HG02840 (cell line): ENCODE measurements around the gene SF3B2.

Experiments
- ATAC-seq: cut with Tn5 transposase; IDR thresholded peaks from one replicate; pipeline ENCODE4 v1.9.1; 2021; ENCODE audit warnings: mild to moderate bottlenecking, moderate library complexity, moderate number of reproducible peaks; ENCODE audit not compliant: unreplicated experiment, low FRiP score

The SF3B2 gene

GRCh38 chr11:66048547-66049323 is 3.4 kb upstream of the SF3B2 start, which contains the start of gene GAL3ST3:
GAL3ST3 (minus strand) TSS chr11:66049161; CDS start chr11:66045415, 3,746 bp downstream.
- no peak for ATAC-seq

DNA sequence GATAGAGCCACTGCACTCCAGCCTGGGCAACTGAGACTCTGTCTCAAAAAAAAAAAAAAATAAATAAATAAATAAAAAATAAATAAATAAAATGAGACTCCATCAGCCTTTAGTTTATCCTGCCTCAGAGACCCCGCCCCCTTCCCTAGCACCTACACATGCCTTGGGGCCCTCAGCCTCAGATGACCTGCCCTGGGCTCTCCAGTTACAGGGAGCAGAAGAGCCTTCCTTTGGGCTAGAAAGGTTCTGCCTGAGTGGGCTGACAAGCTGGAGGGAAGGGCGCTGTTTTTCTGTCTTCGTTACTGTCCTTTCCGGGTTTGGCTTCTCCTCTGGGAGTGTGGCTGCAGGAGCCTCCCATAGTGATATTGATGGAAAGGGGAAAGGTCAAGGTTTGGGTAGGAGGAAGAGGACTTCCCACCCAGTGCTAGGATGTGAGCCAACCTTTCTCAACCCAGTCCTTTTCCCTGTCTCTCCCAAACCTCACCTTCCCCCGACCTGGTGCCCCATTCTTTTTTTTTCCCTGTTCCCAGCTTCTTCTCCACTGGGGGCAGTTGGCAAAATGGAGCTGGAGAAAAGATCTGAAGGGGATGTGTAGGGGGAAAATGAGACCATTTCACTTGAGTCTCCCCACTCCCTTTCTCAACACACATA is 1.5 kb upstream of the SF3B2 start:
- ATAC-seq: no peak

DNA sequence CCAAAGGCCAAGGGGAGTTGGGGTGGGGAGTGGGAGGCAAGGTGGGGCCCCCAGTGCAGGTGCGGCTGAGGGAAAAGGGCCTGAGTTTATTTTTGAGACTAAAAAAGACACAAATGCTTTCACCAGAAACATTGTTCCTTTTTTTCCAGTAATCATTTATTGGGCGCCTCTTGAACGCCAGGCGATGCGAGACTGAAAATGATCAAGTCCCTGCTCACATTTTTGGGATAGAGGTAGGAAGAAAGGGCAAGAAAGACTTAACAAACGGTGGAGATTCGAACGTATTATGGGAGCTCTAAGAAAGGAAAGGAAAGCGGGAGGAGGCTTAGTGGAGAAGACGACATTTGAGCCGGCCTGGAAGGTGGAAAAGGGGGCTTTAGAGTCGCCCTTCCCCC is 796 bp upstream of the SF3B2 start:
- ATAC-seq: no peak

- no peak for ATAC-seq
These were observed 459 bp downstream of the SF3B2 start for GRCh38 chr11:66052664-66052982.

DNA sequence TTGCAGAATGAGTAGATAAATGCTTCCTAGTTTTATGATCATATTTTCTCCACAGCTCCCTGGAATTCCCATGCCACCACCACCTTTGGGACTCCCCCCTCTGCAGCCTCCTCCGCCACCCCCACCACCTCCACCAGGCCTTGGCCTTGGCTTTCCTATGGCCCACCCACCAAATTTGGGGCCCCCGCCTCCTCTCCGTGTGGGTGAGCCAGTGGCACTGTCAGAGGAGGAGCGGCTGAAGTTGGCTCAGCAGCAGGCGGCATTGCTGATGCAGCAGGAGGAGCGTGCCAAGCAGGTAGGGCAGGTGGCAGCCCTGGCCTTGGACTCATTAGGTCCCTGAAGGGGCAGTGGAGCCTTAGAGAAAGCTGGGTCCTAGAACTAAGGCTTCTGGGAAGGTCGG is 2.9 kb downstream of the SF3B2 start:
- no peak for ATAC-seq

DNA sequence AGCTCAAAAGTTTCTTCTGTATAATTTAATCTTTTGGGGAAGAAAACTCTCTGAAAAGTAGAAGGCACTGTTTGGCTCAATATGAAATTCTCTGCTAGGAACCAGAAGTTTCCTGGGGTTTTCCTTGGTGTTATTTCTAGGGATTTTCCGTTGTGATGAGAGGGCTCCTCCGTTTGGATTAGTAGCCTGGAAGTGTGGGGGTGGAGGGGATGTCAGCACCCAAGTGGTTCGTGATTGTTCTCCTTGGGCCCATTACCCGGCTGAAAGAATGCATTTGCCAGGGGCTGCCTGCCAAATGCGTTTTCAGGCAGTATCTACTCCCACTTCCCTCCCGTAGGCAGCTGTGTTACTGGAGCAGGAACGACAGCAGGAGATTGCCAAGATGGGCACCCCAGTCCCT is 4.3 kb downstream of the SF3B2 start:
- ATAC-seq: no peak

DNA sequence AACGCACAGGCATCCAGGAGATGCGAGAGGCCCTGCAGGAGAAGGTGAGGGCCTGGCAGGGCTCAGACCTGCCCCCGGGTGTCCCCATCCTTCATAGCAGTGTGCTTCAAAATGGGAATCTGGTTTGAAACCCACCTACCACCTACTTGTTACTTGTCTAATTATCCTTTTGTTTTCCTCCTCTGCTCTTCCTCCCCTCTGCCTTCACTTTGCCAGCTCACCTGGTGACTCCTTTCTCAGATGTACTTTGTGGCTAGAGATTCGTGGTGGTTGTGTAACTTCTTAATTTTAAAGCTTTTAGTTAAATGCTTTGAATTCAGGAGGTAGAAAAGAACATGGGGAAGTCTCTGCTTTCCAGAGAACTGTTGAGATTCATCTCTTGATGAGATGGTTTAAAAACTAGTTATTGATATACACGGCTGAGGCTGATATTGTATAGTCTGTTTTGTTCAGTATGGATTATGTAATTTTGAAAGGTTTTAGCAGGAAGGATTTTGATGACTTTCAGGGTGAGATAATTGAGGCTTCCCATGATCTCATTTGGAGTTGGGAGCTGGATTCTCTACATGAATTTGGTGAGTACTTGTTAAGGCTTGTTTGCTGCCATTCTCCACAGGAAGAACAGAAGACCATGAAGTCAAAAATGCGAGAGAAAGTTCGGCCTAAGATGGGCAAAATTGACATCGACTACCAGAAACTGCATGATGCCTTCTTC is 8.0 kb downstream of the SF3B2 start:
- ATAC-seq: no peak

- no peak for ATAC-seq
These were observed 9.1 kb downstream of the SF3B2 start for GRCh38 chr11:66061268-66061667.

DNA sequence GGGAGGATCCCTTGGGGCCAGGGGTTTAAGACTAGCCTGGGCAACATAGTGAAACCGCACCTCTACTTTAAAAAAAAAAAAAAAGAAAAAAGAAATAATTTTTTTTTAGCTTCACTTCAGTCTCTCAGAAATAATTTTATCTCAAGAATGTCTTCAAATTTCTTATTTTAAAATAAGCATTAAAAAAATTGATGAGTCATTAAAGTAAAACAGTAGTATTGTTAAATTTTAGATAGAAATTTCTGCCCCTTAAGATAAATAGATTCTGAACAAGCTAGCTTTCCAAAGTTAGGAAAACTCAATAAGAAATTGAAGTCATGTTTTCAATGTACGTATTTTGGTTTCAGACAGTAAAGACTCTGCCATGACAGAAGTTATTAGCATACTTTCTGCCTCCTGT is 10.2 kb downstream of the SF3B2 start:
- no peak for ATAC-seq

- ATAC-seq: no peak
These were observed 11.7 kb downstream of the SF3B2 start for GRCh38 chr11:66063900-66064299.

- ATAC-seq: no peak
These were observed 12.4 kb downstream of the SF3B2 start for GRCh38 chr11:66064571-66064970.

GRCh38 chr11:66066751-66067150 is 14.6 kb downstream of the SF3B2 start:
- no peak for ATAC-seq

GRCh38 chr11:66067640-66068039 is 15.5 kb downstream of the SF3B2 start:
- ATAC-seq: no peak

DNA sequence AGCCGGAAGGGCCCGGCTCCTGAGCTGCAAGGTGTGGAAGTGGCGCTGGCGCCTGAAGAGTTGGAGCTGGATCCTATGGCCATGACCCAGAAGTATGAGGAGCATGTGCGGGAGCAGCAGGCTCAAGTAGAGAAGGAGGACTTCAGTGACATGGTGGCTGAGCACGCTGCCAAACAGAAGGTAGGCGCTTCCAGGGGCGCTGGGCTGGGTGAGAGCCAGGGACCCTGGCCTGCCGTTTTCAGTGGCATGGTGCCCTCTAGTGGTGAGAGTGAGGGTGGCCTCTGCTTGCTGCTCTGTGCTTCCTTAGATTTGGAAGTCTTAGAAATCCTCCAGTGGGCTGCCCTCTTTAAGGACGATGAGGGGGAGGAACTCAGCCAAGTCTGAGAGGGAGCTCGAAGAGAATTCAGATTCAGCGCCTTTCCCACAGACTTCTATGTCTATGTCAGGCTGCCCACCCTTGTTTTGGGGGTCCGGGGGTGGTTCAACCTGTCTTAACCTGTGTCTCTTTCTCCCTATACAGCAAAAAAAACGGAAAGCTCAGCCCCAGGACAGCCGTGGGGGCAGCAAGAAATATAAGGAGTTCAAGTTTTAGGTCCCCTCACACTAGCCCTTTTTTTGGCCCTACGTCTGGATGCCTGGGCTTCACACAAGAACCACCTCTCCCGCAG is 16.1 kb downstream of the SF3B2 start:
- no peak for ATAC-seq

DNA sequence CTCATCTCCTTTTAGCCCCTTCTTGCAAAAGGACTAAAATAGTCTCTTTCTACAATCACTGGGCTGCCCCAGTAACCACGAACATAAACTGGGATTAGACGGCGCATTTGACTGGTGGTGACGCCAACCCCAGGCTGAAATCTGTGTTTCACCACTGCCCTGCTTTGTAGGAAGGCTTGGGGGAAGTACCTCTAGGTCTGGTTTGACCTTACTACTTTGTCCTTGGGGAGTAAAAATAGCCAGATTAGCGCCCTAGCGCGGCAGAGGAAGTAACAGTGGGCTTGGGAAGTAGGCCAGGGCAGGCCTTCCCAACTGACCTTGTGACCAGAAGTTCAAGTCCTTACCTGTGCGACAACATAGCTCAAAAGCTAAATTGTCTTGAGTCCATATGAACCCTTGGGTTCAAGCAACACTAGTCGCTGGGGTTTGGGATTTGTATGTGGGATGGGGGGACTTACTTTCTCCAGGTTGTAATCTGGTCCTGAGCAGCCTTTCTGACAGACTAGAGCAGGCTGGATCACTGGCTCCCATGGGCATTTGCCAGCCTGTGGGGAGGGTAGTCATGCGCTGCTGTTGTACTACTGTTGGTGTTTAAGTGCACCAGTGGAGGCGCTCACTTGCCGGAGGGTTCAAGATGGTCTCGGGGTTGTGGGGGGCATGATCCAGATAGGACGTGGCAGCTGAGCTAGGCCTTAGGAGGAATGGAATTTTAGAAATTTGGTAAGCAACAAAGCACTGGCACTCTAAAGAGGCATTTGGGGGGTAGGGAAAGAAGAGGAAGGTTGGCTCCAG is 17.0 kb downstream of the SF3B2 start:
- ATAC-seq: peak; percentile 7

DNA sequence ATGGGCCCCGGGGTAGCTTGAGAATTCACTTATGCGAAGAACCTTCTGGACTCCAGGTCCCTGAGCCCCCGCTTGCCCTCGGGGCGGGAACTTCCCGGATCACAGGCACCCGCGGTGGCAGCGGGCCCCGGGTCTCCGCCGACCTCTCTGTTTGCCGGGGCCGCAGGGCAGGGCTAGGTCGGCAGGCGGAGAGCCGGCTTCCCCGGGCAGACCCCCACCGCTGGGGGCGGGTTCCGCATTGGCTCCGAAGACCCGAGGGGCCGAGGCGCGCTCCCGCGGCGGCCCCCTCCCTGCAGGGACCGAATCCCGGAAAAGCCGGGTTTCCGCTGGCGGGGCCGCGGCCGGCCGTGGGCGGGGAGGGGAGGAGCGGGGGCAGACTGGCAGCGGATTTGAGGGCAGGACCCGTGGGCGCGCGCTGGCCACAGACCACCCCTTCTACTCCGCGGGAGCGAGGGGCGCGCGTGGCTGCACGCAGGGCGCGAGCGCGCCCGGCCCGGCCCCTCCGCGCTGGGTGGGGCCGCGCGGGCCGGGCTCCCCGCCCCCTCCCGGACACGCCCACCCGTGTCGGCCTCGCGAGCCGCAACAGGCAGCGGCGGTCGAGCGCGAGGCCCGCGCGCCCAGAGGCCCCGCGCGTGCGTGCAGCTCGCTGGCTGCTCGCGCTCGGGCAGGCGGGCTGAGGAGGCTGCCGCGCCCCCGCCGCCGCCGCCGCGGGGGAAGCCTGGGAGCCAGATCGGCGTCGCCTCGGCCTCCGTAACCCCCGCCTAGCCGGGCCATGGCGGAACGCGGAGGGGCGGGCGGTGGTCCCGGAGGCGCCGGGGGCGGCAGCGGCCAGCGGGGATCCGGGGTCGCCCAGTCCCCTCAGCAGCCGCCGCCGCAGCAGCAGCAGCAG is 17.8 kb downstream of the SF3B2 start, which contains the start of gene PACS1:
Gene PACS1 (plus strand): TSS at position 558 of the 889 bp plus-strand sequence. CDS start 215 bp downstream, at position 773.
- ATAC-seq: peak; percentile 40

DNA sequence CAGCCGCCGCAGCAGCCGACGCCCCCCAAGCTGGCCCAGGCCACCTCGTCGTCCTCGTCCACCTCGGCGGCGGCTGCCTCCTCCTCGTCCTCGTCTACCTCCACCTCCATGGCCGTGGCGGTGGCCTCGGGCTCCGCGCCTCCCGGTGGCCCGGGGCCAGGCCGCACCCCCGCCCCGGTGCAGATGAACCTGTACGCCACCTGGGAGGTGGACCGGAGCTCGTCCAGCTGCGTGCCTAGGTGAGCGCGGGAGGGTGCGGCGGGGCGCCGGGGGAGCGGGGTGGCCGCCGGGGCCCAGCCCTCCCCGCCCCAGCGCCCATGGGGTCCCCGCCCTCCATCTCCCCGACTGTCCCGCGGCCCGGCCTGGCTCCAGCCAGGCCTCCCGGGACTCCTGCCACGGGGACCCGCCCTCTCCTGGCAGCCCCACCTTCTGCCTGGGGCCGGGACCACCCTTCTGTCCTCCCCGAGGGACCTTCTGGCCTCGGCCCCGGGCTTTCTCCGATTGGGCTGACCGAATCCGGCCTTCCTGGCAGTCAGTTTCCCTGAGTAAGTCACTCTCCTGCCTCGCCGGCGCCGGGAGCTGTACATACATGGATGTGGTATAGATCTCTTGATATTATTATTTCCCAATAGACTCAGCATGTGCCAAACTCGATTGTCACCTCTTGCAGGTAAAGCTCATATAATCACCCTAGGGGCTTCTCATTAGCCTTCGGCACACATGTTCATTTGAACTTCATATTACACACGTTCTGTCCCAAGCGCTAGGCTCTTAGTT is 18.6 kb downstream of the SF3B2 start:
- ATAC-seq: peak; percentile 25

DNA sequence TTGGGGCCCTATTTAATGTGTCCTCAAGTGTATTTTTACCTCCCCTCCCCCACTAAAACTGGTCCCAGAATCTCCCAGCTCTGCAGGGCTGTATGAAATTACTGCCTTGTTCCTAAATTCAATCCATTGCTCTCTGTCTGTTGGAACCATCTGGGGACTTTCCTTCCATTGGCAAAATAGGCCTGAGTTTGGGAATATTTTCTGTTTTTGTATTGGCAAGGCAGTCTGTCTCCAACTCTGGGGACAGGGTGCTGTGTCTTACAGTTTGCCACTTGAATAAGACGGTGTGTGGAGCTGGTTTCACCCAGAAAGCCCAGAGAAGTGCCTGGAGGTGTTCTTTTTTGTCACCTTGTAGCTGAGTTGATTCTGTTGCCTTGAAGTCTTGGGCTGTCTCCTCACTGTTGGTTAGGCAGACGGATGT is 19.2 kb downstream of the SF3B2 start:
- no peak for ATAC-seq
